CD8-positive, alpha-beta memory T cell (primary cell): ENCODE results near the gene MCU. TPM values are rescaled to one million over a fixed set of nuclear protein-coding genes. Genes with fewer than 3 reads are reported as not detected.
A peak's percentile ranks its signal among the peaks of the same experiment; 100 is the strongest.
"Not testable (repeated sequence)": the region's sequence is repeated elsewhere in the genome, so short reads cannot be mapped to it uniquely, and the experiment has no call there.

Experiments
- CTCF ChIA-PET: fragments of 350-600 bp; sonication (Branson Sonifier 250); formaldehyde crosslinking; loops from one replicate; lab custom pipeline; 2021; ENCODE audit warnings: antibody characterized with exemption; lab: Charles Lee
- POLR2A ChIA-PET: fragments of 350-600 bp; sonication (Branson Sonifier 250); formaldehyde crosslinking; loops from one replicate; lab custom pipeline; 2021; ENCODE audit warnings: antibody characterized with exemption; lab: Charles Lee
- DNase-seq, 5 donors: peaks; one replicate each; pipeline versions ENCODE4 v3.0.0 to v3.0.0-alpha.2; 2020 to 2022; ENCODE audit warnings: mixed read lengths in 1 of 5
- H3K27ac ChIP-seq: one replicate; pipeline ENCODE4 v1.7.0; 2013; ENCODE audit warnings: low read depth, mild to moderate bottlenecking, low read length, moderate library complexity
- H3K27me3 ChIP-seq: 2 replicates; pipeline ENCODE4 v1.7.0; 2013; ENCODE audit warnings: low read length, mild to moderate bottlenecking; ENCODE audit not compliant: insufficient read depth, poor library complexity, severe bottlenecking
- H3K36me3 ChIP-seq: 2 replicates; pipeline ENCODE4 v1.7.0; 2013; ENCODE audit warnings: mild to moderate bottlenecking, low read length, moderate library complexity; ENCODE audit not compliant: insufficient read depth
- H3K4me1 ChIP-seq: 2 replicates; pipeline ENCODE4 v1.7.0; 2013; ENCODE audit warnings: mild to moderate bottlenecking, low read length, moderate library complexity; ENCODE audit not compliant: insufficient read depth
- H3K4me3 ChIP-seq: 2 replicates; pipeline ENCODE4 v1.7.0; 2013; ENCODE audit warnings: mild to moderate bottlenecking, low read length
- H3K9me3 ChIP-seq: 2 replicates; pipeline ENCODE4 v1.7.0; 2013; ENCODE audit warnings: mild to moderate bottlenecking, low read length
- H3K27ac Mint-ChIP-seq, 8 donors: one replicate each; pipeline ENCODE4 v1.8.0; 2020 to 2021; ENCODE audit warnings: mixed read lengths in 8 of 8, mild to moderate bottlenecking in 6 of 8, inconsistent platforms in 3 of 8, moderate library complexity in 3 of 8
- H3K27me3 Mint-ChIP-seq, 2 donors: one replicate each; pipeline ENCODE4 v1.8.0; 2020 to 2021; ENCODE audit warnings: mixed read lengths in 2 of 2, mild to moderate bottlenecking in 1 of 2, moderate library complexity in 1 of 2
- H3K36me3 Mint-ChIP-seq, 3 donors: one replicate each; pipeline ENCODE4 v1.8.0; 2020 to 2021; ENCODE audit warnings: mixed read lengths in 3 of 3, inconsistent platforms in 1 of 3, mild to moderate bottlenecking in 1 of 3
- H3K4me1 Mint-ChIP-seq, 3 donors: one replicate each; pipeline ENCODE4 v1.8.0; 2020 to 2021; ENCODE audit warnings: mixed read lengths in 3 of 3, inconsistent platforms in 1 of 3, mild to moderate bottlenecking in 1 of 3
- H3K4me3 Mint-ChIP-seq, 7 donors: one replicate each; pipeline ENCODE4 v1.8.0; 2020 to 2021; ENCODE audit warnings: mixed read lengths in 7 of 7, mild to moderate bottlenecking in 6 of 7, moderate library complexity in 4 of 7, inconsistent platforms in 2 of 7
- H3K9me3 Mint-ChIP-seq, 5 donors: one replicate each; pipeline ENCODE4 v1.8.0; 2020 to 2022; ENCODE audit warnings: mixed read lengths in 5 of 5, mild to moderate bottlenecking in 3 of 5, moderate library complexity in 2 of 5, inconsistent platforms in 1 of 5
- polyA plus RNA-seq: library from polyadenylated mRNA; unstranded; fragments of 300-500 nt; fragmentation: Illumina TruSeq; gene quantifications from one replicate; pipeline ENCODE4 v1.2.3, GENCODE V29; 2021
- total RNA-seq, 2 experiments: library from RNA; stranded (reverse); gene quantifications; one replicate each; pipeline ENCODE4 v1.2.3, GENCODE V29; 2021

The MCU gene
- total and polyA plus RNA-seq, 3 experiments from 2014 or later = 7.9 to 17.6 (median 14.9) TPM

DNA sequence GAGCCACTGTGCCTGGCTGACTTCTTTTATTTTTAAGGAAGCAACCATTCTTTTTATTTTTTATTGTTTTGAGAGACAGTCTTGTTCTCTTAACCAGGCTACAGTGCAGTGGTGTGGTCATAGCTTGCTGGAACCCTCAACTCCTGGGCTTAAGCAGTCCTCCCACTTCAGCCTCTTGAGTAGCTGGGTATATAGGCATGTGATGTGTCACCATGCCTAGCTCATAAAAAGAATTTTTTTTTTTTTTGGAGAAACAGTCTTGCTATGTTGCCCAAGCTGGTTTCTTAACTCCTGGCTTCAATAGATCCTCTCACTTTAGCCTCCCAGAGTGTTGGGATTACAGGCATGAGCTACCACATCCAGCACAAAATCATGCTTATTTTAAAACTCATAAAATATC, 5.8 kb downstream of the MCU start:
- H3K27me3 ChIP-seq = no peaks in the 10 kb centered on the region
- no peaks in the 10 kb centered on the region for H3K36me3 ChIP-seq
- H3K27me3 Mint-ChIP-seq = no peaks in the 10 kb centered on the region
- H3K4me1 Mint-ChIP-seq = peaks cover 15 to 35% (median 24%) of the 10 kb centered on the region in 3 donors
- H3K4me3 ChIP-seq = no peak overlapping the region
- peaks cover 20% of the 10 kb centered on the region for H3K4me1 ChIP-seq
- DNase-seq = no peak
- no peaks in the 10 kb centered on the region for H3K9me3 ChIP-seq
- H3K4me3 Mint-ChIP-seq = no peak overlapping the region
- H3K9me3 Mint-ChIP-seq = no peaks in the 10 kb centered on the region
- no peak overlapping the region for H3K27ac Mint-ChIP-seq
- no peak overlapping the region for H3K27ac ChIP-seq
- H3K36me3 Mint-ChIP-seq = peaks cover 0 to 3% (median 0%) of the 10 kb centered on the region in 3 donors
- ChIA-PET POLR2A (no interaction called here), CTCF (no interaction called here)

DNA sequence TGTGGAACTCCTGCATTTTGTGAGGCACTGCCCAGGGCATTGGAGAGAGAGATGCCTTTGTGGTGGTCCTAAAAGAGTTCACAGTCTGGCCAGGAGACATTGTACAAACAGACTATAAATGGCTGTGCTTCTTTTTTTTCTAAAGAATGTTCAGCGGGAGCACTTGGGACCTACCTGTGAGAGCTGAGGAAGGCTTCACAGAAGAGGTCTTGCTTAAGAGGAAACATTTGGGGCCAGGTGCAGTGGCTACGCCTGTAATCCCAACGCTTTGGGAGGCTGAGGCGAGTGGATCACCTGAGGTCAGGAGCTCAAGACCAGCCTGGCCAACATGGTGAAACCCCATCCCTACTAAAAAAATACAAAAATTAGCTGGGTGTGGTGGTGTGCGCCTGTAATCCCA, 10.5 kb downstream of the MCU start:
- CTCF ChIA-PET, H3K36me3 Mint-ChIP-seq, H3K27me3 ChIP-seq: not testable (repeated sequence)

DNA sequence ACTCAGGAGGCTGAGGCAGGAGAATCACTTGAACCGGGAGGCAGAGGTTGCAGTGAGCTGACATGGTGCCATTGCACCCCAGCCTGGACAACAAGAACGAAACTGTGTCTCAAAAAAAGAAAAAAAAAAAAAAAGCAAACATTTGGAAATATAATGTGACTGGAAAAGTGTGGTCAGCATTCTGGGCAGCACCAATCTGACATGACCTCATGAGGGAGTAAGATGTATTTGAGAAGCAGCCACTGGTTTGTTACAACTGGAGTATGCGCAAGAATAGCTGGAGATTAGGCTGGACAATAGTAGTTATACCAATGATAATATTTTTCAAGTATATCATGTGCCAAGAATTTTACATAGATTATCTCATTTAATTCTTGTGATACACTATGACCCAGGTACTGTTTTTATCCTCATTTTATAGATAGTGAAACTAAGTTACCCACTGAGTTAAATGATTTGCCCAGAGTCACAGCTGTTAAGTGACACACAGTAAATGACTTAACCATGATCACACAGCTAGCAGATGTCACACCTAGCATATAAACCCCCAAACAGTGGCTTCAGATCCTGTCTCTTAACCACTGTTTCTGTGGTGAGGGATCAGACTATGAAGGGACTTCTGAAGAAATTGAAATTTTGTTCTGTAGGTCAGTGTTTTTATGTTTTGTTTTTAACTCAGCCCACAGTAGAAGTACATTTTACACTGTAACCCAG, 11.1 kb downstream of the MCU start:
- Mint-ChIP-seq H3K27me3 (no peaks in the 10 kb centered on the region), H3K4me1 (peaks cover 6 to 11% (median 10%) of the 10 kb centered on the region in 3 donors), H3K4me3 (no peak overlapping the region), H3K27ac (peak overlapping the region in 2 of 8 donors; percentile 42 to 70), H3K36me3 (peaks cover 0 to 3% (median 0%) of the 10 kb centered on the region in 3 donors), H3K9me3 (no peaks in the 10 kb centered on the region)
- POLR2A ChIA-PET = no interaction called here
- H3K27me3 ChIP-seq = no peaks in the 10 kb centered on the region
- no peaks in the 10 kb centered on the region for H3K4me1 ChIP-seq
- H3K36me3 ChIP-seq = no peaks in the 10 kb centered on the region
- no peak overlapping the region for H3K27ac ChIP-seq
- H3K9me3 ChIP-seq = no peaks in the 10 kb centered on the region
- DNase-seq = no peak
- no peak overlapping the region for H3K4me3 ChIP-seq
- CTCF ChIA-PET = no interaction called here

More for the DNA sequence above, 10.5 kb downstream of the MCU start:
- POLR2A ChIA-PET, H3K27ac ChIP-seq, H3K9me3 ChIP-seq, H3K4me1 ChIP-seq, DNase-seq, H3K4me3 ChIP-seq, H3K27ac Mint-ChIP-seq, H3K27me3 Mint-ChIP-seq, H3K36me3 ChIP-seq, H3K4me3 Mint-ChIP-seq, H3K9me3 Mint-ChIP-seq: not testable (repeated sequence)
- H3K4me1 Mint-ChIP-seq = peaks cover 5 to 11% (median 9%) of the 10 kb centered on the region in 3 donors

DNA sequence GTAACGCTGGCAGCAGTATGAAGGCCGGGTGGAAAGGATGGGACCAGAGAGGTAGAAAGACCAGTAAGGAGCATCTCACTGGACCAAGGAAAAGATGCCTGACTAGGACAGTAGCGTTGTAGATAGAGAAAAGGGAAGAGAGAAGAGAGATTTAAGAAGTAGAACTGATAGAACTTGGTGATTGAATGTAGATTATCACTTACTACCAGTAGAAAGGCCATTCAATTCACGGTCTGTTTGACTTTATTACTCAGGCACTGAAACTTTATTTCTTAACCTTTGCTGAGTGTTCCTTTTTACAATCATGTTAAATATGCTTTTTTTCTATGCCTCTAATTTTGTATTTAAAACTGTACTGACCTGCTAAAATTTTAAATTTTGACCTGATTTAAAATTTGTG, 12.2 kb downstream of the MCU start:
- DNase-seq = no peak
- H3K27ac ChIP-seq = no peak overlapping the region
- Mint-ChIP-seq H3K27me3 (no peaks in the 10 kb centered on the region), H3K36me3 (peaks cover 0 to 3% (median 0%) of the 10 kb centered on the region in 3 donors), H3K4me3 (no peak overlapping the region), H3K27ac (peak overlapping the region in 1 of 8 donors; percentile 29), H3K9me3 (no peaks in the 10 kb centered on the region), H3K4me1 (peaks cover 7 to 13% (median 11%) of the 10 kb centered on the region in 3 donors)
- no peaks in the 10 kb centered on the region for H3K4me1 ChIP-seq
- H3K4me3 ChIP-seq = no peak overlapping the region
- ChIA-PET CTCF (no interaction called here), POLR2A (no interaction called here)
- no peaks in the 10 kb centered on the region for H3K9me3 ChIP-seq
- no peaks in the 10 kb centered on the region for H3K36me3 ChIP-seq
- no peaks in the 10 kb centered on the region for H3K27me3 ChIP-seq

DNA sequence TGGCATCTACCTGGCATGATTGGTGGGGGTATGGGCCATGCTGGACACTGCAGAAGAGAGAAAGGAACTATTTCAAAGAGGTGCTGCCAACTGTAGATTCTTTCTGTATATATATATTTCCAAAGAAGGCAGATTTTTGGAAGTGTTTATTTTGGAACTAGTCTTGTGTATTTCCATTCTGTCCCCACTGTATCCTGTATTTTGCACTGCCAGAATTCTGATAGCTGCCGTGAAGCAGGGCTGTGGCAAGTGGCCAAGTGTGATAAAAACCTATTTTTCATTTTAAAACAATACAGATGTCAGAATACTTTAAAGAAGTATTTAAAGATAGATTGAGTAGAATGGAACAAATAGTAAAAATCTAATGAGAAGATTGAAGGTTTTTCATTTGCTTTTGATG, 17.1 kb downstream of the MCU start:
- Histone ChIP-seq H3K27ac (no peak overlapping the region), H3K27me3 (no peaks in the 10 kb centered on the region), H3K4me3 (no peak overlapping the region), H3K4me1 (no peaks in the 10 kb centered on the region), H3K9me3 (no peaks in the 10 kb centered on the region), H3K36me3 (no peaks in the 10 kb centered on the region)
- Mint-ChIP-seq H3K4me1 (peaks cover 3 to 11% (median 7%) of the 10 kb centered on the region in 3 donors), H3K27ac (no peak overlapping the region), H3K4me3 (no peak overlapping the region), H3K9me3 (no peaks in the 10 kb centered on the region), H3K27me3 (peaks cover 0 to 1% of the 10 kb centered on the region in 2 donors), H3K36me3 (peaks cover 0 to 3% (median 2%) of the 10 kb centered on the region in 3 donors)
- CTCF ChIA-PET = no interaction called here
- no peak for DNase-seq
- POLR2A ChIA-PET = no interaction called here

DNA sequence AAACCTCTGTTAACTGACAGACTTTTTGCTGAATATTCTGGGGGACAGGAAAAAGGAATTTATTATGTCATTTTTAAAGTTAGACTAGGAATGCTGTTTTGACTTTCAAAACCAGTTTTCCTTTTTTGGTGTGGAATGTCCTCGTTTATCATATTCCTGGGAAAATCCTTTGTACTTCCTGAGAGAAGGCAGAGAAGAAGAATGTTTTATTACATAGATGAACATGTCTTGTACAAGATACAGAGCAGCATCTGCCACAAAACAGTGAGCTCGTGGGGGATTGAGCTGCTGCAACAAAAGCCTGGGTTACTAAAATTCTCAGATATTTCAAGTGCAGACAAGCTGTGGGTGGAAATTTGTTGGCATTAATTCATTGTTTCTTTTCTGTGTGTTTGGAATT, 20.2 kb downstream of the MCU start:
- Mint-ChIP-seq H3K9me3 (no peaks in the 10 kb centered on the region), H3K27ac (no peak overlapping the region), H3K4me1 (peaks cover 3 to 10% (median 6%) of the 10 kb centered on the region in 3 donors), H3K27me3 (peaks cover 0 to 1% of the 10 kb centered on the region in 2 donors), H3K36me3 (peaks cover 6 to 18% (median 7%) of the 10 kb centered on the region in 3 donors), H3K4me3 (no peak overlapping the region)
- ChIA-PET POLR2A (no interaction called here), CTCF (no interaction called here)
- Histone ChIP-seq H3K27me3 (no peaks in the 10 kb centered on the region), H3K27ac (no peak overlapping the region), H3K36me3 (no peaks in the 10 kb centered on the region), H3K4me1 (no peaks in the 10 kb centered on the region), H3K4me3 (no peak overlapping the region), H3K9me3 (no peaks in the 10 kb centered on the region)
- DNase-seq = no peak

DNA sequence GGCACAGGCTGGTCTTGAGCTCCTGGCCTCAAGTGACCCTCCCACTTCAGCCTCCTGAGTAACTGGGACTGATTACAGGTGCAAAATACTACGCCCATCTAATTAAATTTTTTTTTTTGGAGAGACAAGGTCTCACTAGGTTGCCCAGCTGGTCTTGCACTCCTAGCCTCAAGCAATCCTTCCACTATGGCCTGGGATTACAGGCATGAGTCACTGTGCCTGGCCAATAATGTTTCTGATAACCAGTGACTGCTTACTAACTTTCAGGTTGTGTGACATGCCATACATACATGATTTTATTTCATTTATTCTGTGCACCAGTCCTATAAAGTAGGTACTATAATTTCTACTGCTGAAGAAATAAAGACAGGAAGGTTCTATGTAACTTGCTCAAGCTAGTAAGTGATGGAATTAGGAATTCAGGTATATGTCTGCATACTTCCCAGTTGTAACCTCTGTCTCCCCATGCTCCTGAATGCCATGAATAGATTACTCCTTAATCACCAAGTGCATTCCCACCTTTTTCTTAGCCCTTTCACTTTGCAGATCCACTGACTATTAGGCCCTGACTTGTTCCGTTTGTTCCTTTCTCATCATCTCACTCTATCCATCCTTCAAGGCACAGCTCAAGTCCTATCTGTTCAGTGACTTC, 28.1 kb downstream of the MCU start:
- Mint-ChIP-seq H3K9me3 (no peaks in the 10 kb centered on the region), H3K27ac (no peak overlapping the region), H3K36me3 (peaks cover 11 to 23% (median 14%) of the 10 kb centered on the region in 3 donors), H3K4me3 (no peak overlapping the region), H3K27me3 (no peaks in the 10 kb centered on the region), H3K4me1 (peaks cover 0 to 3% (median 0%) of the 10 kb centered on the region in 3 donors)
- H3K4me3 ChIP-seq = no peak overlapping the region
- DNase-seq = no peak
- CTCF ChIA-PET = no interaction called here
- no peaks in the 10 kb centered on the region for H3K9me3 ChIP-seq
- POLR2A ChIA-PET = no interaction called here
- no peaks in the 10 kb centered on the region for H3K4me1 ChIP-seq
- no peaks in the 10 kb centered on the region for H3K27me3 ChIP-seq
- no peak overlapping the region for H3K27ac ChIP-seq
- H3K36me3 ChIP-seq = no peaks in the 10 kb centered on the region

DNA sequence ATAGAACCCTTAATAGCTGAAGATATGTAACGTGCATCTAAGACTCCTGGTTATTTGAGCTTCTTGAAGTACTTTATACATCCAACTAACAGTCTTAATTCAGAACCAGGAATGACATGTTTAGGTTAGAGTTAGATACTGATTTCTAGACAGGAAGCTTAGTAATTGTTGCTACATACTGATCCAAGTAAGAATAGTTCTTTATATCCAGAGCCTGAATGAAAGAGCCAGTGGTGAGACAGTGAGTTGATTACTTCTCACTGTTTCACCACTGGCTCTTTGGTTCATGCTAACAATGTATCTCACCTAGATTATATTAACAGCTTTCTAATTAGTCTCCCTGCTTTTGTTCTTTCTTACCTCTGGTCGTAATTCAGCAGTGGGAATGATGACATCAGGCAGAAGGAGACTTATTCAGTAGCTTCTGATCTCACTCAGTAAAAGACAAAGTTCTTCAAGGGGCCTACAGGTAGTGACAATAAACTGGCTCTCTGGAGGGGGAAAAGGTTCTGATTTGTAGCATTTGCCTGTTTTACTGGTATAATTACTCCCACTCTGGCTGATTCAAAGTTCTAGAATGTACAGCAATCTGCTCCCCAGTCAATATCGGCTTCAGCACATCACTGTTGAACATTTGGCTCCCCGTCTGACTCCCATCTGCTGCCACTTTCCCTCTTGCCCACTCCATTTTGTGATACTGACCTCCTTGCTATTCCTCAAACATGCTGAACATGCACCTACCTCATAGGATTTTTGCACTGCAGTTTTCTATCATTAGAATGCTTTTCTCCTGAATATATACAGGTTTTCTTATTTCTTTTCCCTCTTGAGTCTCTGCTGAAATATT, 29.1 kb downstream of the MCU start:
- H3K4me1 ChIP-seq = no peaks in the 10 kb centered on the region
- H3K9me3 Mint-ChIP-seq = no peaks in the 10 kb centered on the region
- no peaks in the 10 kb centered on the region for H3K9me3 ChIP-seq
- no peak for DNase-seq
- ChIA-PET CTCF (no interaction called here), POLR2A (no interaction called here)
- no peaks in the 10 kb centered on the region for H3K27me3 ChIP-seq
- H3K27ac ChIP-seq = no peak overlapping the region
- no peaks in the 10 kb centered on the region for H3K27me3 Mint-ChIP-seq
- peaks cover 9 to 14% (median 14%) of the 10 kb centered on the region in 3 donors for H3K36me3 Mint-ChIP-seq
- peaks cover 0 to 3% (median 0%) of the 10 kb centered on the region in 3 donors for H3K4me1 Mint-ChIP-seq
- no peaks in the 10 kb centered on the region for H3K36me3 ChIP-seq
- H3K4me3 ChIP-seq = no peak overlapping the region
- peak overlapping the region in 1 of 8 donors; percentile 41 for H3K27ac Mint-ChIP-seq
- no peak overlapping the region for H3K4me3 Mint-ChIP-seq
